Heart left ventricle (tissue), 16 donors: Measurements from ENCODE around the gene SLC29A2. TPM values are rescaled to one million over a fixed set of nuclear protein-coding genes. Genes with fewer than 3 reads are reported as not detected.

Experiments
- ATAC-seq, 4 donors: fragments of 200-7000 bp; cut with Tn5 transposase; one replicate each; pipeline ENCODE4 v1.9.1; 2020 to 2022; ENCODE audit warnings: moderate library complexity in 4 of 4, mild to moderate bottlenecking in 3 of 4, moderate number of reproducible peaks in 1 of 4
- DNase-seq, 5 donors: peaks; one replicate each; pipeline ENCODE4 v3.0.0-alpha.2; 2020
- H3K27ac ChIP-seq, 12 donors: fragments of 200-600 bp; sonication (generic) in 4 of 12; one replicate each; pipeline versions ENCODE4 v1.5.0 to v1.8.0; 2016 to 2022; ENCODE audit warnings: mild to moderate bottlenecking in 2 of 12
- H3K27me3 ChIP-seq, 9 donors: fragments of 200-600 bp; sonication (generic) in 2 of 9; one replicate each; pipeline versions ENCODE4 v1.5.1 to v1.8.0; 2016 to 2022; ENCODE audit warnings: mild to moderate bottlenecking in 3 of 9
- H3K36me3 ChIP-seq, 9 donors: fragments of 200-600 bp; sonication (generic) in 2 of 9; one replicate each; pipeline versions ENCODE4 v1.5.0 to v1.8.0; 2018 to 2022; ENCODE audit warnings: mild to moderate bottlenecking in 2 of 9
- H3K4me1 ChIP-seq, 12 donors: fragments of 200-600 bp; sonication (generic) in 4 of 12; one replicate each; pipeline versions ENCODE4 v1.5.0 to v1.8.0; 2016 to 2022; ENCODE audit warnings: mild to moderate bottlenecking in 3 of 12
- H3K4me3 ChIP-seq, 12 donors: fragments of 200-600 bp; sonication (generic) in 4 of 12; one replicate each; pipeline versions ENCODE4 v1.5.0 to v1.8.0; 2017 to 2022; ENCODE audit warnings: mild to moderate bottlenecking in 9 of 12, moderate library complexity in 4 of 12
- H3K9me3 ChIP-seq, 12 donors: fragments of 200-600 bp; sonication (generic) in 4 of 12; one replicate each; pipeline versions ENCODE4 v1.5.0 to v1.8.0; 2016 to 2022; ENCODE audit warnings: mild to moderate bottlenecking in 1 of 12
- CTCF ChIP-seq, 12 donors: fragments of 200-600 bp; sonication (generic) in 4 of 12; IDR thresholded peaks; one replicate each; pipeline versions ENCODE4 v1.5.0 to v1.8.0; 2018 to 2022; ENCODE audit warnings: antibody characterized with exemption in 12 of 12, mild to moderate bottlenecking in 5 of 12
- POLR2A ChIP-seq, 2 donors: fragments of 450-650 bp; IDR thresholded peaks; one replicate each; pipeline ENCODE4 v1.6.1; 2017; ENCODE audit warnings: antibody characterized with exemption in 2 of 2, mild to moderate bottlenecking in 2 of 2, moderate library complexity in 2 of 2
- WGBS, 4 donors: extraction: QIAGEN DNeasy Blood & Tissue Kit in 2 of 4; methylation state at CpG; one replicate each; pipeline versions ENCODE4 v1.1.5 to v1.1.7; 2013 to 2018; 5-methylcytosine and 5-hydroxymethylcytosine counted together
- intact Hi-C, 10 donors: fragments of 100-400 bp; cut with DNase I; formaldehyde crosslinking; loops; one replicate each; pipeline versions ENCODE4 v1.11.1 to v1.14.2; 2022
- polyA plus RNA-seq, 2 donors: library from polyadenylated mRNA; stranded (reverse); fragments of 200-250 nt; gene quantifications; one replicate each; pipeline ENCODE4 v1.2.3, GENCODE V29; 2013
- total RNA-seq, 9 donors: library from RNA; depleted of rRNA in 2 of 9; stranded (reverse); fragments of >200 nt in 2 of 9; fragmentation: NEBNext Ultra II Directional in 3 of 9; extraction: Animal tissue kit (Norgen Biotek cat#: 25700) in 3 of 9; gene quantifications; one replicate each; pipeline versions ENCODE4 v1.1.0 to v1.2.4, GENCODE V29; 2016 to 2023
- donor health status: ischemic (EF 13 %, LVEDD 7.1; RV severe dilation, severe dysfunction).
- donor health status: healthy with polysubstance abuse.
- donor health status: DM: no; HTN: yes; CAD: no.
- donor health status: DM: no; HTN: no; CAD: no.
- donor health status: ischemic (EF 25% LVEDD 6.9; RV normal size, moderate dysfunction).
- donor health status: ischemic (EF 25% LVEDD 5.7; RV mildly dilated, moderate dysfunction).
- donor health status: healthy.
- donor health status: DM: yes; HTN: yes; CAD: no.
- donor health status: ischemic (EF 35%, LVEDD 5.7; RV mildly dilated, moderate dysfunction).
- donor health status: nonischemic (EF 11% LVEDD 7.7; RV severe dilation, severe dysfunction).
- donor health status: DM: yes; HTN: yes; CAD: no.
- donor health status: PGD.
- donor health status: ischemic (EF 29% LVEDD 5.4; RV normal size, mild dysfunction).
- donor health status: nonischemic (EF 23%, LVEDD 6.1; RV moderate dilation, normal function).

Gene SLC29A2
- total and polyA plus RNA-seq, 11 donors = 6.8 to 30.9 (median 13.1) TPM

DNA sequence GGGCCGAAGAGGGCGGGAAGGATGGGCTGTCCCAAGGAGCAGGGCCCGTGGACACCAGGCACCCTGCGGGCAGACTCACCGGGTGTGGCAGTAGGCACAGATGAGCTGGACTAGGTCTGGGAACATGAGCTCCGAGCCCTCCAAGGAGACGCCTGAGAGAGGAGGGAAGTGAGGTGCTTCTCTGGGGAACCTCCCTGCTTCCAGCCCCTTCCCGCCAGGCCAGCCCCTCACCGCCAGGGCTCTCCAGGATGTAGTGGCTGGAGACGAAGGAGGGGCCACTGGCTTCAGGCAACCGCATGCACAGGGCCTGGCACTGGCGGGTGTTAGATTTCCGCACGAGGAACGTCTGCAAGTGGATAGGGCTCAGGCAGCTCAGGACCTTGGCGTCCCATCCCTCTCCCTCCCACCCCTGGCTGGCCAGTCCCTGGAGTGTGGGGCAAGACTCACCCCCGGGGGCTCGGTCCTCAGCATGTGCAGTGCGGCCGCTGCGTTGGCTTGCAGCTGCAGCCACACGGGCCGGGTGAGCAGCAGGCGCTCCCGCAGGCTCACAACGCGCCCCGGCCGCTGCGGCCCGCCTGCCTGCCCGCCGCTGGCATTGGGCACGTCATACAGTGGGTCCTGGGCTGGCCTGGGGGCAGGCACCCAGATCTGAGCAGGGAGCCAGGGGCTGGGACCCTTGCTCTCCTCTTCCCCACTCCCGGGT lies 35.9 kb downstream of the SLC29A2 start:
- peaks cover 0 to 55% (median 29%) of the 10 kb centered on the region in 9 donors for H3K36me3 ChIP-seq
- WGBS, 4 donors = 9 to 16% (median 12%) methylated on average over 22 to 35 of the region's 35 CpGs
- H3K27me3 ChIP-seq = no peaks in the 10 kb centered on the region
- ATAC-seq = peak in 3 of 4 donors; percentile 27 to 61 (median 32)
- peak in 2 of 5 donors; percentile 33 to 54 for DNase-seq
- H3K27ac ChIP-seq = peak overlapping the region; percentile 15 to 82 (median 72)
- intact Hi-C loops = loop anchor here in 1 of 10 donors (5.0 kb wide), 1 partner anchor 43 kb away; the partner anchor contains the start of gene TMEM151A
- peak overlapping the region; percentile 36 to 76 (median 65) for H3K4me3 ChIP-seq
- TF ChIP-seq POLR2A (IDR thresholded peaks at IDR 0.05) = no peak
- TF ChIP-seq CTCF (IDR thresholded peaks at IDR 0.05) = no peak
- no peaks in the 10 kb centered on the region for H3K9me3 ChIP-seq
- peaks cover 4 to 35% (median 20%) of the 10 kb centered on the region in 12 donors for H3K4me1 ChIP-seq

DNA sequence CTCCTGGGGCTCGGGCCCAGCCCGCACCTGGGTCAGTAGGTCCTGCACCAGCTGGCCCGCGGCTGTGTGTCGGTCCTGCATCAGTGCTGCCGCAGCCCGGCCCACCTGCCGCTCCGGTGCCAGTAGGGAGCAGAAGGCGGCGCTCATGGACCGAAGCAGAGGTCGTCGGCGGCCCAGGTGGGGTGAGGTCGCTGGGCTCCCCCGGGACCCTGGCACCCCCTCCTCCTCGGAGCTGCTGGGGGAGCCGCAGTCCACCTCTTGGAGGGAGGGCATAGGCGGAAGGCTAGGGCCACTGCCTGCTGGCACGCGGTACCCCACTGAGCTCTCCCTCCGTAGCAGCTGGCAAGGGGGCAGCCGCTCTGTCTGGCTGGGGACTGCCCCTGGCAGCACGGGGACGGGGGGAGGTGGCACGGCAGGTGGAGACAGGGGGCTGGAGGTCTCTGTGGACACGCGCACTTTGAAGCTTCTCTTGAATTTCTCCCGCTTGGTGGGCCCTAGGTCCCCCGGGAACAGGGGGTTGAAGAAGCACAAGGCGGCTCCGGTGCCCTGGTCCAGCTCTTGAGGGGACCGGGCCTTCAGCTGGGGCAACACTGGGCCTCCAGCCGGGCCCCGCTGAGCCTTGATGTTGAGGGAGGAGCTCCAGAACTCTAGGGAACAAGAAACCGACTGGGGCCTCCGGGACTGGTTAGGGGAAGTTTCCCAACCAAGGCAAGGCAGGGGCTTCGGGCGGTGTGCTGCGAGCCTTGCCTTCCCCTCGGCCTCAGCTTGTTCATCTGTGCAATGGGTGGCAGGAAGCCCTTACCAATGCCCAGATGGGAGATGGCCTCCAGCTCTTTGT lies 36.7 kb downstream of the SLC29A2 start:
- WGBS, 4 donors = 78 to 84% (median 81%) methylated on average over 31 to 42 of the region's 42 CpGs
- ATAC-seq (no peak), DNase-seq (peak in 3 of 5 donors; percentile 23 to 63 (median 32))
- Histone ChIP-seq H3K27ac (peak overlapping the region in 5 of 12 donors; percentile 4 to 81 (median 68)), H3K27me3 (no peaks in the 10 kb centered on the region), H3K9me3 (no peaks in the 10 kb centered on the region), H3K36me3 (peaks cover 0 to 46% (median 21%) of the 10 kb centered on the region in 9 donors), H3K4me3 (peak overlapping the region in 9 of 12 donors; percentile 60 to 76 (median 69)), H3K4me1 (peaks cover 4 to 35% (median 20%) of the 10 kb centered on the region in 12 donors)
- TF ChIP-seq CTCF (IDR thresholded peaks at IDR 0.05) (no peak), POLR2A (IDR thresholded peaks at IDR 0.05) (no peak)
- intact Hi-C loops = loop anchor here in 1 of 10 donors (5.0 kb wide), 1 partner anchor 43 kb away; the partner anchor contains the start of gene TMEM151A

DNA sequence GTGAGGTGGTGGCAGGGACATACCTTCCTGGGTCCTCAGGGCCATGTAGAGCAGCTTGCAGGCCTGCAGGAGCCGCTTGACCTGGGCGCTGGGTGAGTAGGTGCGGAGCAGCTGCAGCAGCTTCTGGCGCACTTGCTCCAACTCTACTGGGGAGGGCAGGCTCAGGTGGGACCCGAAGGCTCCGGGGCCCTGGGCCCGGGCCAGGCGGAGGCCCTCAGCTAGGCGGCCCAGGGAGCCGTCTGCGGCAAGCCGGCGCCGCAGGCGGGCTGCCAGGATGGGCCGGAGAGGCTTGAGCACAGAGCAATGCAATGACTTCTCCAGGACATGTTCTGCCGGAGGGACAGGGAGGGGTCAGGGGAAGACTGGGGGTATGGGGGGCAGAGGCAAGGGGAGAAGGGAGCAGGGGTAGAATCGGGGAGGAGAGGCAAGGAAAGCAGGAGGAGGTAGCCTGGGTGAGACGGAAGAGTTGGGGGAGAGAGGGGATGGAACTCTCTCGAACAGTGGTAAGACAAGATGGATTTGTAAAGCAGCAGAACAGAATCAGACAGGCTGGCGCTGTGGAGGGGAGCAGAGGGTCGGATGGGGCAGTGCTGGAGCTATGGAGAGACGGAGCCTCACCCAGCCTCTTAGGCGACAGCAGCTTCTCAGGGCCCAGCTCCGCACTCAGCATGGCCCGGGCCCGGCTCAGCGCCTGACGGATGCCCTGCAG lies 37.5 kb downstream of the SLC29A2 start:
- no peak for ATAC-seq
- DNase-seq = peak in 3 of 5 donors; percentile 17 to 41 (median 20)
- no peak overlapping the region for H3K4me3 ChIP-seq
- no peak for TF ChIP-seq POLR2A (IDR thresholded peaks at IDR 0.05)
- TF ChIP-seq CTCF (IDR thresholded peaks at IDR 0.05) = no peak
- H3K9me3 ChIP-seq = no peaks in the 10 kb centered on the region
- no peaks in the 10 kb centered on the region for H3K27me3 ChIP-seq
- intact Hi-C loops = no loop called here
- 84 to 89% (median 86%) methylated on average over 22 to 29 of the region's 29 CpGs for WGBS, 4 donors
- H3K4me1 ChIP-seq = peaks cover 4 to 36% (median 20%) of the 10 kb centered on the region in 12 donors
- H3K27ac ChIP-seq = no peak overlapping the region
- peaks cover 0 to 38% (median 13%) of the 10 kb centered on the region in 9 donors for H3K36me3 ChIP-seq
